ENCODE results near the gene TSR3.

The TSR3 gene

GRCh38 chr16:1393613-1394176 lies 42.0 kb upstream of the TSR3 start:
- Histone ChIP-seq H3K23ac (ENCODE audit: low read length in 2 of 2) (no peak overlapping the region), H2AK5ac (ENCODE audit: low read length, severe bottlenecking) (no peak overlapping the region), H3K36me3 (ENCODE audit: control insufficient read depth in 1 of 2, insufficient read depth in 2 of 2, low read depth in 1 of 2, low read length in 2 of 2) (peaks cover 54 to 61% of the 10 kb centered on the region in 2 experiments), H4K8ac (ENCODE audit: low read length) (no peak overlapping the region), H3K18ac (ENCODE audit: low read depth in 1 of 2, low read length in 2 of 2) (no peak overlapping the region), H3K4ac (ENCODE audit: low read depth in 1 of 2, low read length in 2 of 2) (no peak overlapping the region), H3K27me3 (ENCODE audit: control insufficient read depth in 1 of 2, insufficient read depth in 1 of 2, low read length in 2 of 2) (no peaks in the 10 kb centered on the region), H4K91ac (ENCODE audit: low read length) (no peak overlapping the region), H3K79me1 (replicated peaks; ENCODE audit: low read length, poor library complexity, severe bottlenecking) (no peaks in the 10 kb centered on the region), H3K27ac (ENCODE audit: low read length, poor library complexity, severe bottlenecking) (no peak overlapping the region), H2BK15ac (ENCODE audit: low read depth, poor library complexity, severe bottlenecking) (no peak overlapping the region), H2BK5ac (ENCODE audit: low read depth, low read length, poor library complexity, severe bottlenecking) (no peak overlapping the region), H2BK12ac (ENCODE audit: low read length in 2 of 2) (no peak overlapping the region), H3K4me3 (ENCODE audit: insufficient read depth in 1 of 2, low read depth in 1 of 2, low read length in 2 of 2) (no peak overlapping the region), H3K9ac (ENCODE audit: low read length) (no peak overlapping the region), H3K4me2 (ENCODE audit: low read length, poor library complexity, severe bottlenecking) (no peak overlapping the region), H2BK120ac (ENCODE audit: low read depth, low read length) (no peak overlapping the region), H3K4me1 (ENCODE audit: control insufficient read depth, insufficient read depth, low read depth, low read length) (peaks cover 2% of the 10 kb centered on the region), H3K9me3 (ENCODE audit: control insufficient read depth, low read length) (no peaks in the 10 kb centered on the region), H3K14ac (ENCODE audit: low read length in 2 of 2) (no peak overlapping the region), H2AFZ (ENCODE audit: low read depth, low read length) (no peak overlapping the region)
- WGBS = 96% methylated on average over 21 of the region's 21 CpGs
- no peak for DNase-seq

GRCh38 chr16:1392826-1393225 lies 41.1 kb upstream of the TSR3 start:
- H2BK15ac ChIP-seq (ENCODE audit: low read depth, poor library complexity, severe bottlenecking) = no peak overlapping the region
- no peak overlapping the region for H2BK12ac ChIP-seq (ENCODE audit: low read length in 2 of 2)
- H3K4me1 ChIP-seq (ENCODE audit: control insufficient read depth, insufficient read depth, low read depth, low read length) = no peaks in the 10 kb centered on the region
- H2BK5ac ChIP-seq (ENCODE audit: low read depth, low read length, poor library complexity, severe bottlenecking) = no peak overlapping the region
- H2AFZ ChIP-seq (ENCODE audit: low read depth, low read length) = no peak overlapping the region
- H2BK120ac ChIP-seq (ENCODE audit: low read depth, low read length) = no peak overlapping the region
- H3K4me3 ChIP-seq (ENCODE audit: insufficient read depth in 1 of 2, low read depth in 1 of 2, low read length in 2 of 2) = no peak overlapping the region
- H3K27me3 ChIP-seq (ENCODE audit: control insufficient read depth in 1 of 2, insufficient read depth in 1 of 2, low read length in 2 of 2) = no peaks in the 10 kb centered on the region
- no peak overlapping the region for H3K18ac ChIP-seq (ENCODE audit: low read depth in 1 of 2, low read length in 2 of 2)
- no peak for DNase-seq
- no peak overlapping the region for H3K4me2 ChIP-seq (ENCODE audit: low read length, poor library complexity, severe bottlenecking)
- H2AK5ac ChIP-seq (ENCODE audit: low read length, severe bottlenecking) = no peak overlapping the region
- H3K79me1 ChIP-seq (replicated peaks; ENCODE audit: low read length, poor library complexity, severe bottlenecking) = peaks cover 1% of the 10 kb centered on the region
- no peak overlapping the region for H3K27ac ChIP-seq (ENCODE audit: low read length, poor library complexity, severe bottlenecking)
- no peak overlapping the region for H3K9ac ChIP-seq (ENCODE audit: low read length)
- H3K23ac ChIP-seq (ENCODE audit: low read length in 2 of 2) = no peak overlapping the region
- no peak overlapping the region for H4K91ac ChIP-seq (ENCODE audit: low read length)
- peaks cover 47 to 64% of the 10 kb centered on the region in 2 experiments for H3K36me3 ChIP-seq (ENCODE audit: control insufficient read depth in 1 of 2, insufficient read depth in 2 of 2, low read depth in 1 of 2, low read length in 2 of 2)
- no peak overlapping the region for H3K14ac ChIP-seq (ENCODE audit: low read length in 2 of 2)
- H3K4ac ChIP-seq (ENCODE audit: low read depth in 1 of 2, low read length in 2 of 2) = no peak overlapping the region
- WGBS = 94% methylated on average over 17 of the region's 17 CpGs
- H4K8ac ChIP-seq (ENCODE audit: low read length) = no peak overlapping the region
- H3K9me3 ChIP-seq (ENCODE audit: control insufficient read depth, low read length) = no peaks in the 10 kb centered on the region

GRCh38 chr16:1390239-1390779 lies 38.6 kb upstream of the TSR3 start:
- no peak overlapping the region for H2BK12ac ChIP-seq (ENCODE audit: low read length in 2 of 2)
- no peak overlapping the region for H3K4me2 ChIP-seq (ENCODE audit: low read length, poor library complexity, severe bottlenecking)
- H4K8ac ChIP-seq (ENCODE audit: low read length) = no peak overlapping the region
- no peak overlapping the region for H3K14ac ChIP-seq (ENCODE audit: low read length in 2 of 2)
- H2AFZ ChIP-seq (ENCODE audit: low read depth, low read length) = no peak overlapping the region
- no peak overlapping the region for H2AK5ac ChIP-seq (ENCODE audit: low read length, severe bottlenecking)
- no peaks in the 10 kb centered on the region for H3K4me1 ChIP-seq (ENCODE audit: control insufficient read depth, insufficient read depth, low read depth, low read length)
- H3K23ac ChIP-seq (ENCODE audit: low read length in 2 of 2) = no peak overlapping the region
- peaks cover 3% of the 10 kb centered on the region for H3K79me1 ChIP-seq (replicated peaks; ENCODE audit: low read length, poor library complexity, severe bottlenecking)
- no peak overlapping the region for H2BK120ac ChIP-seq (ENCODE audit: low read depth, low read length)
- H3K18ac ChIP-seq (ENCODE audit: low read depth in 1 of 2, low read length in 2 of 2) = no peak overlapping the region
- H2BK15ac ChIP-seq (ENCODE audit: low read depth, poor library complexity, severe bottlenecking) = no peak overlapping the region
- H4K91ac ChIP-seq (ENCODE audit: low read length) = no peak overlapping the region
- 92% methylated on average over 28 of the region's 28 CpGs for WGBS
- no peak overlapping the region for H3K4me3 ChIP-seq (ENCODE audit: insufficient read depth in 1 of 2, low read depth in 1 of 2, low read length in 2 of 2)
- H3K9ac ChIP-seq (ENCODE audit: low read length) = no peak overlapping the region
- H3K27me3 ChIP-seq (ENCODE audit: control insufficient read depth in 1 of 2, insufficient read depth in 1 of 2, low read length in 2 of 2) = no peaks in the 10 kb centered on the region
- H3K36me3 ChIP-seq (ENCODE audit: control insufficient read depth in 1 of 2, insufficient read depth in 2 of 2, low read depth in 1 of 2, low read length in 2 of 2) = peaks cover 37 to 58% of the 10 kb centered on the region in 2 experiments
- no peak for DNase-seq
- no peak overlapping the region for H2BK5ac ChIP-seq (ENCODE audit: low read depth, low read length, poor library complexity, severe bottlenecking)
- no peak overlapping the region for H3K4ac ChIP-seq (ENCODE audit: low read depth in 1 of 2, low read length in 2 of 2)
- no peak overlapping the region for H3K27ac ChIP-seq (ENCODE audit: low read length, poor library complexity, severe bottlenecking)
- no peaks in the 10 kb centered on the region for H3K9me3 ChIP-seq (ENCODE audit: control insufficient read depth, low read length)

GRCh38 chr16:1389762-1390161 lies 38.1 kb upstream of the TSR3 start:
- Histone ChIP-seq H3K4ac (ENCODE audit: low read depth in 1 of 2, low read length in 2 of 2) (no peak overlapping the region), H3K27ac (ENCODE audit: low read length, poor library complexity, severe bottlenecking) (no peak overlapping the region), H2AFZ (ENCODE audit: low read depth, low read length) (no peak overlapping the region), H3K36me3 (ENCODE audit: control insufficient read depth in 1 of 2, insufficient read depth in 2 of 2, low read depth in 1 of 2, low read length in 2 of 2) (peaks cover 39 to 63% of the 10 kb centered on the region in 2 experiments), H2BK5ac (ENCODE audit: low read depth, low read length, poor library complexity, severe bottlenecking) (no peak overlapping the region), H2AK5ac (ENCODE audit: low read length, severe bottlenecking) (no peak overlapping the region), H4K8ac (ENCODE audit: low read length) (no peak overlapping the region), H3K23ac (ENCODE audit: low read length in 2 of 2) (no peak overlapping the region), H3K18ac (ENCODE audit: low read depth in 1 of 2, low read length in 2 of 2) (no peak overlapping the region), H3K4me3 (ENCODE audit: insufficient read depth in 1 of 2, low read depth in 1 of 2, low read length in 2 of 2) (no peak overlapping the region), H3K9ac (ENCODE audit: low read length) (no peak overlapping the region), H3K27me3 (ENCODE audit: control insufficient read depth in 1 of 2, insufficient read depth in 1 of 2, low read length in 2 of 2) (no peaks in the 10 kb centered on the region), H2BK12ac (ENCODE audit: low read length in 2 of 2) (no peak overlapping the region), H3K14ac (ENCODE audit: low read length in 2 of 2) (no peak overlapping the region), H2BK120ac (ENCODE audit: low read depth, low read length) (no peak overlapping the region), H3K79me1 (replicated peaks; ENCODE audit: low read length, poor library complexity, severe bottlenecking) (peaks cover 3% of the 10 kb centered on the region), H2BK15ac (ENCODE audit: low read depth, poor library complexity, severe bottlenecking) (no peak overlapping the region), H4K91ac (ENCODE audit: low read length) (no peak overlapping the region), H3K9me3 (ENCODE audit: control insufficient read depth, low read length) (no peaks in the 10 kb centered on the region), H3K4me2 (ENCODE audit: low read length, poor library complexity, severe bottlenecking) (no peak overlapping the region), H3K4me1 (ENCODE audit: control insufficient read depth, insufficient read depth, low read depth, low read length) (no peaks in the 10 kb centered on the region)
- 95% methylated on average over 7 of the region's 7 CpGs for WGBS
- DNase-seq = no peak
